ENCODE measurements around the gene TNFAIP2. TPM values are rescaled to one million over a fixed set of nuclear protein-coding genes. Genes with fewer than 3 reads are reported as not detected.
"Not testable (repeated sequence)": the region's sequence is repeated elsewhere in the genome, so short reads cannot be mapped to it uniquely, and the experiment has no call there.

Gene TNFAIP2
- total RNA-seq, 2 experiments from 2014 or later = 0.60 TPM; not detected in 1

DNA sequence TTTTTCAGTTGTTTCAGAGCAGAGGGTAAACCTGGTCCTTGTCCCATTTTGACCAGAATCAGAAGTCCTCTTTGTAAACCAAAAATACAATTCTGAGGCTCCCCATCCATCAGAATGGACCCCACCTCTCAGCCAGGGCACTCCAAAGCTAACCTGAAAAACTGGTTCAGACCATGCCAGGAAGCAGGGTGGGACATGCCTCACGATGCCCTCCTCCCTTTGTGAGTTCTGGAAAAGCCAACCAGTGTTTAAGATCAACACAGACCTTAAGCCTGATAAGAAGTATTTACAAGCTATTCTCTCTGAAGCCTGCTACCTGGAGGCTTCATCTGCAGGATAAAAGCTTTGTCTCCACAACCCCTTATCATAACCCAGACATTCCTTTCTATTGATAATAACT, 35.4 kb downstream of the TNFAIP2 start:
- Mint-ChIP-seq H3K4me1 (no peaks in the 10 kb centered on the region), H3K27me3 (no peaks in the 10 kb centered on the region), H3K9me3 (no peaks in the 10 kb centered on the region), H3K36me3 (ENCODE audit: low read depth) (no peaks in the 10 kb centered on the region), H3K4me3 (no peak overlapping the region), H3K27ac (no peak overlapping the region)
- no peak for DNase-seq
- POLR2A ChIA-PET = no interaction called here
- CTCF ChIA-PET = interaction anchor here (1.4 kb wide), 1 partner anchor 53 kb away, joined by 3 read pairs; no protein-coding TSS in a partner anchor

DNA sequence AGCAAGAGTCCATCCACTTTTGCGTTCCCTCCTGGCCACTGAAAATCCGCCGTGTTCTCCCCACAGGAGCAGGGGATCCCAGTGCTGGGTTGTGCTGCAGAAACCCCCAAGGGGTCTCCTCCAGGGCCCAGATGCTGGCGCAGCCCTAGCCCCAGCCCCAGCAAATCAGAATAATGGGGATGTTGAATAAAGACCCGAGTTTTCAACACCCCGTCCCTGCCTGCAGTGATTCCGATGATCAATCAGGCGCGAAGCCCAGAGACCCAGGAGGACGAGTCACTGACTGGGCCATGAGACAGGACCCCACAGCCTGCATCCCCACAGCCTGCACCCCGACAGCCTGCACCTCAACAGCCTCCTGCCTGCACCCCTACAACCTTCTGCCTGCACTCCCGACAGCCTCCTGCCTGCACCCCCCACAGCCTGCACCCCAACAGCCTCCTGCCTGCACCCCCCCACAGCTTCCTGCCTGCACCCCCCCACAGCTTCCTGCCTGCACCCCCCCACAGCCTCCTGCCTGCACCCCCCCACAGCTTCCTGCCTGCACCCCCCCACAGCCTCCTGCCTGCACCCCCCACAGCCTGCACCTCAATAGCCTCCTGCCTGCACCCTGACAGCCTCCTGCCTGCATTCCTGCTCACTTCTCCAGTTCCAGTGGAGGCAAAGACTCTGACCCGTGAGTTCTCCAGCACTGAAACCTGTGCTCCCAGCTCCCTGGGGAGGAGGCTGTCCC, 37.2 kb downstream of the TNFAIP2 start:
- ChIA-PET POLR2A (no interaction called here), CTCF (no interaction called here)
- H3K27me3 Mint-ChIP-seq = no peaks in the 10 kb centered on the region
- H3K4me1 Mint-ChIP-seq = no peaks in the 10 kb centered on the region
- H3K9me3 Mint-ChIP-seq = no peaks in the 10 kb centered on the region
- no peak overlapping the region for H3K27ac Mint-ChIP-seq
- no peak for DNase-seq
- H3K4me3 Mint-ChIP-seq = no peak overlapping the region
- H3K36me3 Mint-ChIP-seq (ENCODE audit: low read depth) = no peaks in the 10 kb centered on the region

- H3K4me1 Mint-ChIP-seq = no peaks in the 10 kb centered on the region
- POLR2A ChIA-PET = no interaction called here
- CTCF ChIA-PET = no interaction called here
- H3K9me3 Mint-ChIP-seq = no peaks in the 10 kb centered on the region
- no peaks in the 10 kb centered on the region for H3K36me3 Mint-ChIP-seq (ENCODE audit: low read depth)
- H3K27me3 Mint-ChIP-seq = no peaks in the 10 kb centered on the region
- H3K27ac Mint-ChIP-seq = no peak overlapping the region
- H3K4me3 Mint-ChIP-seq = no peak overlapping the region
- no peak for DNase-seq
Measured at GRCh38 chr14:103161054-103161397, 37.8 kb downstream of the TNFAIP2 start.

- CTCF ChIA-PET = no interaction called here
- H3K27ac Mint-ChIP-seq = no peak overlapping the region
Measured at GRCh38 chr14:103163199-103163598, 39.9 kb downstream of the TNFAIP2 start.

GRCh38 chr14:103164006-103164405, 40.7 kb downstream of the TNFAIP2 start:
- no peaks in the 10 kb centered on the region for H3K27me3 Mint-ChIP-seq

More at GRCh38 chr14:103163199-103163598, 39.9 kb downstream of the TNFAIP2 start:
- POLR2A ChIA-PET = no interaction called here
- H3K36me3 Mint-ChIP-seq (ENCODE audit: low read depth) = no peaks in the 10 kb centered on the region
- H3K4me3 Mint-ChIP-seq = no peak overlapping the region
- no peaks in the 10 kb centered on the region for H3K27me3 Mint-ChIP-seq
- no peak for DNase-seq
- peaks cover under 1% of the 10 kb centered on the region for H3K9me3 Mint-ChIP-seq
- no peaks in the 10 kb centered on the region for H3K4me1 Mint-ChIP-seq

GRCh38 chr14:103164779-103165178, 41.5 kb downstream of the TNFAIP2 start:
- POLR2A ChIA-PET = no interaction called here
- Mint-ChIP-seq H3K27me3 (no peaks in the 10 kb centered on the region), H3K27ac (no peak overlapping the region), H3K4me3 (no peak overlapping the region), H3K36me3 (ENCODE audit: low read depth) (no peaks in the 10 kb centered on the region), H3K9me3 (peaks cover 7% of the 10 kb centered on the region), H3K4me1 (no peaks in the 10 kb centered on the region)
- no peak for DNase-seq
- CTCF ChIA-PET = no interaction called here

More at GRCh38 chr14:103164006-103164405, 40.7 kb downstream of the TNFAIP2 start:
- Mint-ChIP-seq H3K27ac (no peak overlapping the region), H3K4me1 (no peaks in the 10 kb centered on the region), H3K4me3 (no peak overlapping the region), H3K9me3 (peaks cover 7% of the 10 kb centered on the region), H3K36me3 (ENCODE audit: low read depth) (no peaks in the 10 kb centered on the region)
- DNase-seq = no peak
- ChIA-PET POLR2A (no interaction called here), CTCF (no interaction called here)

DNA sequence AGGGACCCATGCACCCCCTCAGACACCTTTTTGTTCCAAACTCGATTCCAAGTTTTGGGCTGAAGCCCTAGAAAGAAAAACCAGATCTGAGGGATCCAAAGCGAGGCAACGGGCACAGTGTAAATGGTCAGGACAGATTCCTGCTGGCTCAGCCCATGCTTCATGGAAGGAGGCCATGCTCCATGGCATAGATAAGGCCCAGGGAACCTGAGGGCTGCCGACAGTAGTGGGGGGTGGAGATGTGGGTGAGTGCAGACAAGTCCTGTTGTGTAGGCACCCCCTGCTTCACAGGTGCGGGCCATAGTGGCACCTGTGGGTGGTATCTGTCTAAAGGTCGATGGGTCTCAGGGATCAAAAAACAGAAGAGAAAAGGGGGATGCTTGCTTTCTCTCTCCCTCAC, 42.1 kb downstream of the TNFAIP2 start:
- H3K4me1 Mint-ChIP-seq = no peaks in the 10 kb centered on the region
- ChIA-PET POLR2A (no interaction called here), CTCF (no interaction called here)
- peaks cover 12% of the 10 kb centered on the region for H3K9me3 Mint-ChIP-seq
- H3K36me3 Mint-ChIP-seq (ENCODE audit: low read depth) = no peaks in the 10 kb centered on the region
- H3K27ac Mint-ChIP-seq = no peak overlapping the region
- H3K4me3 Mint-ChIP-seq = no peak overlapping the region
- no peaks in the 10 kb centered on the region for H3K27me3 Mint-ChIP-seq
- DNase-seq = no peak

GRCh38 chr14:103169954-103170353, 46.7 kb downstream of the TNFAIP2 start:
- H3K4me3 Mint-ChIP-seq = no peak overlapping the region
- CTCF ChIA-PET = no interaction called here
- H3K9me3 Mint-ChIP-seq = peaks cover 27% of the 10 kb centered on the region
- H3K36me3 Mint-ChIP-seq (ENCODE audit: low read depth) = no peaks in the 10 kb centered on the region
- no peak overlapping the region for H3K27ac Mint-ChIP-seq
- no peak for DNase-seq
- H3K4me1 Mint-ChIP-seq = no peaks in the 10 kb centered on the region
- POLR2A ChIA-PET = no interaction called here
- peaks cover 9% of the 10 kb centered on the region for H3K27me3 Mint-ChIP-seq

- Mint-ChIP-seq H3K9me3 (peaks cover 31% of the 10 kb centered on the region), H3K27me3 (peaks cover 12% of the 10 kb centered on the region)
- H3K4me1 Mint-ChIP-seq; DNase-seq; H3K27ac Mint-ChIP-seq; POLR2A ChIA-PET; H3K36me3 Mint-ChIP-seq (ENCODE audit: low read depth); H3K4me3 Mint-ChIP-seq; CTCF ChIA-PET: not testable (repeated sequence)
Measured at GRCh38 chr14:103171206-103171605, 47.9 kb downstream of the TNFAIP2 start.

GRCh38 chr14:103172921-103173320, 49.7 kb downstream of the TNFAIP2 start:
- CTCF ChIA-PET = no interaction called here
- H3K27ac Mint-ChIP-seq = no peak overlapping the region
- no peak for DNase-seq

GRCh38 chr14:103173887-103174286, 50.6 kb downstream of the TNFAIP2 start:
- CTCF ChIA-PET = not testable (repeated sequence)

More at GRCh38 chr14:103172921-103173320, 49.7 kb downstream of the TNFAIP2 start:
- H3K27me3 Mint-ChIP-seq = peaks cover 12% of the 10 kb centered on the region
- peaks cover 31% of the 10 kb centered on the region for H3K9me3 Mint-ChIP-seq
- H3K4me1 Mint-ChIP-seq = no peaks in the 10 kb centered on the region
- POLR2A ChIA-PET = no interaction called here
- no peak overlapping the region for H3K4me3 Mint-ChIP-seq
- no peaks in the 10 kb centered on the region for H3K36me3 Mint-ChIP-seq (ENCODE audit: low read depth)

DNA sequence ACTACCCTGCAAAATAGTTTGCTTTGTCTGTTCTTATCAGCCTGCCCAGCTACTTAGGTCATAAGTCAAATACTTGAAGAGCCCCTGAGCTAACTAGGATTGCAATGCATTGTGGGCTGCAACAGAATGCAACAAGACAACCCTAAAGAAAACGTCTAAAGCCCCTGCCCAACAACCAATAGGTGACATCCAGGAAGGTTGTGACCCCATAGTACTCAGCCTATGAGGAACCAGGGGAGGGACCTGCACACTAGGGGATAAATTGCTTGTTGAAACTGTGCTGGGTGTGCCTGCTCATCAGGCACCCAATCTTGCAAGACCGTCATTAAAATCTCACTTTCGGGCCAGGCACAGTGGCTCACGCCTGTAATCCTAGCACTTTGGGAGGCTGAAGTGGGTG, 52.9 kb downstream of the TNFAIP2 start:
- H3K9me3 Mint-ChIP-seq = peaks cover 17% of the 10 kb centered on the region
- CTCF ChIA-PET; H3K36me3 Mint-ChIP-seq (ENCODE audit: low read depth); H3K27ac Mint-ChIP-seq; H3K4me1 Mint-ChIP-seq; H3K4me3 Mint-ChIP-seq; DNase-seq; POLR2A ChIA-PET: not testable (repeated sequence)
- peaks cover 12% of the 10 kb centered on the region for H3K27me3 Mint-ChIP-seq

More at GRCh38 chr14:103173887-103174286, 50.6 kb downstream of the TNFAIP2 start:
- H3K36me3 Mint-ChIP-seq (ENCODE audit: low read depth); DNase-seq; POLR2A ChIA-PET; H3K4me3 Mint-ChIP-seq; H3K4me1 Mint-ChIP-seq; H3K27ac Mint-ChIP-seq: not testable (repeated sequence)
- peaks cover 12% of the 10 kb centered on the region for H3K27me3 Mint-ChIP-seq
- peaks cover 24% of the 10 kb centered on the region for H3K9me3 Mint-ChIP-seq

GRCh38 chr14:103177376-103177775, 54.1 kb downstream of the TNFAIP2 start:
- H3K4me3 Mint-ChIP-seq = no peak overlapping the region
- H3K36me3 Mint-ChIP-seq (ENCODE audit: low read depth) = no peaks in the 10 kb centered on the region
- DNase-seq = no peak
- no peak overlapping the region for H3K27ac Mint-ChIP-seq
- H3K27me3 Mint-ChIP-seq = peaks cover 14% of the 10 kb centered on the region
- CTCF ChIA-PET = no interaction called here
- H3K4me1 Mint-ChIP-seq = no peaks in the 10 kb centered on the region
- POLR2A ChIA-PET = no interaction called here
- peaks cover 17% of the 10 kb centered on the region for H3K9me3 Mint-ChIP-seq

GRCh38 chr14:103178521-103178920, 55.3 kb downstream of the TNFAIP2 start:
- Mint-ChIP-seq H3K4me3 (no peak overlapping the region), H3K27ac (no peak overlapping the region), H3K36me3 (ENCODE audit: low read depth) (no peaks in the 10 kb centered on the region), H3K9me3 (peaks cover 8% of the 10 kb centered on the region), H3K4me1 (no peaks in the 10 kb centered on the region), H3K27me3 (peaks cover 11% of the 10 kb centered on the region)
- CTCF ChIA-PET = interaction anchor here (0.6 to 1.3 kb wide), 3 partner anchors 41 to 114 kb away, joined by 3 to 4 read pairs (median 3); no protein-coding TSS in a partner anchor
- DNase-seq = no peak
- POLR2A ChIA-PET = no interaction called here
